GM10847 (cell line): ENCODE measurements around the gene CHST14.

Experiments used
- POLR2A ChIP-seq: IDR thresholded peaks from 2 replicates; pipeline ENCODE4 v1.6.1; 2011; ENCODE audit not compliant: insufficient read length; ENCODE audit errors: extremely low read depth

Gene CHST14

DNA sequence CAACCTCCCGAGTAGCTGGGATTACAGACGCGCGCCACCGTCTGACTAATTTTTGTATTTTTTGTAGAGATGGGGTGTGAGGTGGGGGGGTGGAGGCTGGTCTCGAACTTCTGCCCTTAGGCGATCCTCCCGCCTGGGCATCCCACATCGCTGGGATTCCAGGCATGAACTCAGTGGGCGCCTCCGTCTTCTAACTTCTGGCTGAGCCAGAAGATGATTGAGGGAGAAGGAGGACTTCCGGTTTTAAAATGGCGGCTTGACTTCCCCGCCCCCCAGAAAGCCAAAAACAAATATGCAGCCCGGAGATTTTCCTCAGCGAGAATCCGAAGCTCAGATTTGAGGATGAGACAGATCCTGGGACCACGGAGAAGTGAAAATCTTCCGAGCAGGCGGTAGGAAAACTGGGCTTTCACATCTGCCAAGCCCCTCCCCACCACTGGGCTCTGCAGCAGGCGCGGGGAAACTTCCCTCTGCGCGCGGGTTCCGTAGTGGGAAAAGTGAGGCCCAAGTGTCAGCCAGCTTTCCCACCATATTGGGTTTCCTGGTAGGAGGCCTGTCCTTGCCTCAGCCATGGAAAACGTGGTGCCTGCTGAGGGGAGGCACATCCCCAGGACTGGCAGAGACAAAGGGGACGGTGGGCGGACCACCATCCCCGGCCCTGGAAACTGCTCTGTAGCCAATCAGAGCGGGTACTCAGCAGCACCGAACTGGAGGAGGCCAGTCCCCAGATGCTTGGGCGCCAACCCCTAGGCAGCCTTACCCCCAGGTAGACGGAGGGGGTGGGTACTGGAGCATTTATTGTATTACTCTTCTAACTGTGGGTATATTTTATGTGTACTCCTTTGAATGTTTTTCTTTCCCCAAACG, 17.3 kb downstream of the CHST14 start:
- TF ChIP-seq POLR2A, result no peak

GRCh38 chr15:40489274-40490175, 18.7 kb downstream of the CHST14 start:
- TF ChIP-seq POLR2A, result no peak

DNA sequence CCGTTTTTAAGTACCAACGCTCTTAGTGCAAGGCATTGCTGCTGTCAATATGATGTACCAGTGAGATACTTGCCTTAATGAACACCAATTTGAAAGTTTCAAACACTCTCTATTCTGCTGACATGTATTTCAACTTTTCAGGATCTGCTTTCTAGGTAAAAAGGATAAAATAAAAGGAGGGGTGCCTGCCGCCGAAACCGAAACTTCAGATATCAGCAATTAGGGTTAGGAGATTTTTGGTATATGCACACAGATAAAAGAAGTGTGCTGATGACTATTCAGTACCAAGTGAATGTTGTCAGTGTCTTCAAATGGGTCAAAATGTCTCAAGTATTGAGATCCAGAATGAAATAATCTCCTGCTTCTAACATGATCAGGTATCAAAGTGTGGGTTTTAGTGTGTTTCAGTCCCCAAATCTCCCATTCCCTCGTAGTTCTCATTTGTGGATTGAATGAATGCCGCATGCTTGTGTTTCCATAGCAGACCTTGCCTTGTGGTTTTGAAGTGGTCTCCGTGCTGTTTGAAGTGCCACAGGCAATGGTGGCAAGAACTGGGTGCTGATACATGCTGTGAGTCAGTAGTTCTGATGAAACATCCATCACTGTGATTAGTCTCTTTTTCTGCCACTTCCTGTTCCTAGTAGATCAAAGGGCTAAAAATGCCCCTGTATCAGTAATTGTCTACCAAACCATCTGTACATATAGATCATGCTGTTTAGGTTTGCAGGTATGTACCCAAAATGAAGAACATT, 22.5 kb downstream of the CHST14 start:
- no peak for TF ChIP-seq POLR2A

GRCh38 chr15:40495516-40495915, 24.7 kb downstream of the CHST14 start:
- no peak for TF ChIP-seq POLR2A

DNA sequence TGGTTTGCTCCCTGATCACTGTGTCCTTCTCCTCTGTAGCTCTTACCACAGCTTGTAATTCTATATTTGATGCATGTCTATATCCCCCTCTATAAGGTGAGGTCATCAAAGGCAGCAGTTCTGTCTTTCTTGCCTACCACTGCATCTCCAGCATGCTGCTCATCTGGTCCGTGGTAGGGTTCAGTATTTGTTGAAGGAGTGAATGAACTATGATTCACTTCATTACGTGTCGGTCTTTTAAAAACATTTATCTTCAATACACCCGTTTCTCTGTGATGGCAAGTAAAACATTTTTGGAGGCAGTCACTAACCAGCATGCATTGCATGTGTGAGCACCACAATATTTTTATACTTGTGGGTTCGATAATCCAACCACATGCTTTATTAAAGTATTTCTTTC, 27.6 kb downstream of the CHST14 start:
- TF ChIP-seq POLR2A, result no peak

GRCh38 chr15:40498891-40499290, 28.1 kb downstream of the CHST14 start:
- TF ChIP-seq POLR2A, result no peak

- TF ChIP-seq POLR2A, result no peak
These were observed 29.1 kb downstream of the CHST14 start for GRCh38 chr15:40499931-40500330.

GRCh38 chr15:40500568-40501330, 30.0 kb downstream of the CHST14 start:
- no peak for TF ChIP-seq POLR2A

- no peak for TF ChIP-seq POLR2A
These were observed 30.7 kb downstream of the CHST14 start for GRCh38 chr15:40501487-40501886.

GRCh38 chr15:40506964-40507571, 36.3 kb downstream of the CHST14 start:
- no peak for TF ChIP-seq POLR2A

DNA sequence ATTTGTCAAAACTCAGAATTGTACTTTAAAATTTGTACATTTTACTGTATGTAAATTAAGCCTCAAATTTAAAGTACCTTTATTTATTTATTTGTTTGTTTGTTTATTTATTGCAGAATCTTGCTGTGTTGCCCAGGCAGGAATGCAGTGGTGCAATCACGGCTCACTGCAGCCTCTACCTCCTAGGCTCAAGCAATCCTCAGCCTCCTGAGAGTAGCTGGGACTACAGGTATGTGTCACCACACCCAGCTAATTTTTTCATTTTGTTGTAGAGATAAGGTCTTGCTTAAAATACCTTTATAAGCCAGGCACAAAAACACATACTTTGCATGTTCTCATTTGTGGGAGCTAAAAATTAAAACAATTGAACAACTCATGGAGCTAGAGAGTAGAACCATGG, 37.4 kb downstream of the CHST14 start:
- TF ChIP-seq POLR2A, result no peak

DNA sequence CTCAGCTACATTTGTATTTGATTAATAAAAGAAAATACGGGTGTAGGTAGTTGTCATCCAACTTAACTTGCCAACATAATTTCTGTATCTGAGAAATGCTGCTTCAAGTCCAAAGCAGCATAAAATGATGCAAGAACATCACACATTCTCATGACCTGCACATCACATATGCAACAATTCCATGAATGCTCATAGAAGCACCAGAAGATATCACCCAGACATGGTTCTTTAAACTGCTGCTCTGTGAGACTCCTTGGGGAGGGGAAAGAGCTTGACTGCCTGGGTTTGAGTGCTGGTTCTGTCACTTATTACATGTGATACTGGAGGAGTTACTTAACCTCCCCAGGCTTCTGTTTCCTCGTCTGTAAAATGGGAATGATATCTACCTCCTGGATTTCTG, 39.4 kb downstream of the CHST14 start:
- TF ChIP-seq POLR2A, result no peak

GRCh38 chr15:40511093-40511471, 40.3 kb downstream of the CHST14 start:
- TF ChIP-seq POLR2A, result no peak

DNA sequence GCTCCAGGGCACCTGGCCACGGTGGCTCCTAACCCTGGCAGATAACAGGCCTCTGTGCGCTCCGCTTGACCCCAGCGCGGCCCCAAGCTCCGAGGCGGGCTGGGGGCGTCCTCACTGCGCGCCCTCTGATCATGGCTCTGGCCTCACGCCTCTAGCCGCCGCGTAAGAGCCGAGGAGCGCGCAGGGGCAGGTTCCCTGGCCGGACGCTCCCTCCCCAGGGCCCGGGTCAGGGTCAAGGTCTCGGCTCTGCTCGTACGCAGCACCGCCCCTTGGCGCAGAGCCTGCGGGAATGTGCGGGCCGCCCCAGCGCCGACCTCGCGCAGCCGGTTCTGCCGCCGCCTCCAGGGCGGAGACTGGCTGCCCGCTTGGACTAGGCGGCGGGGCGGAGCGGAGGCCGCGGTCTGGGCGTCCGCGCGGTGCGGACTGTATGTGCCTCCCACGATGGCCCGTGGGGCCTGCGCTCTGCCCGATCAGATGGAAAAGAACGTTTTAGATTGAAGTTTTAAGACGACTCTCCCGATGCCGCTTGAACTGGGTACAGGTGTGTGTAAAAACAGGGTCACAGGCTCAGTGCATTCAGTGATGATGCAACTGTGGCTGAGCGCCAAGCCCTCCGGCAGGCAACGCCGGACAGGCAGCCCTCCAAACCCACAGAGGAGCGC, 40.8 kb downstream of the CHST14 start:
- TF ChIP-seq POLR2A, result no peak
